HG03060 (cell line): ENCODE results near the gene RPP25L.

ENCODE experiments used
- ATAC-seq: cut with Tn5 transposase; IDR thresholded peaks from one replicate; pipeline ENCODE4 v1.9.1; 2021; ENCODE audit warnings: low read depth, moderate number of reproducible peaks; ENCODE audit not compliant: unreplicated experiment

The RPP25L gene

GRCh38 chr9:34572092-34572491 lies 39.8 kb downstream of the RPP25L start:
- no peak for ATAC-seq

GRCh38 chr9:34571481-34571810 lies 40.5 kb downstream of the RPP25L start:
- ATAC-seq, result no peak

GRCh38 chr9:34570809-34571480 lies 41.0 kb downstream of the RPP25L start:
- no peak for ATAC-seq

DNA sequence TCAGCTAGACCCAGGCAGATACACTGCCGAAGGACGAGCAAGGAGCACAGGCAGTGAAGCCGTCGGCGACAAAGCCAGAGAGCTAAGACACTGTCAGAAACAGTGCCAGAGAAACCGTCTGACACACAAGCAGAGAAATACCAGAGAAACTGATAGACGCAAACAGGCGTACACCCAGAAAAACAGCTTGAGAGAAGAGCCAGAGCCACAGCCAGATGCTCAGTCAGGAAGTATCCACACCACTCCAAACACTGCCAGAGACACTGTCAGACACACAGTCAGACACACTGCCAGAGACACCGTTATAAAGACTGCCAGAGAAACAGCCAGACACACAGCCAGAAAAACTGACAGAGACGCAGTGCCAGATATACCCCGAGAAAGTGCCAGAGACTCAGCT lies 41.5 kb downstream of the RPP25L start:
- ATAC-seq, result no peak

- ATAC-seq, result no peak
These were observed 43.1 kb downstream of the RPP25L start for GRCh38 chr9:34568774-34569173.

GRCh38 chr9:34568133-34568532 lies 43.8 kb downstream of the RPP25L start:
- no peak for ATAC-seq

DNA sequence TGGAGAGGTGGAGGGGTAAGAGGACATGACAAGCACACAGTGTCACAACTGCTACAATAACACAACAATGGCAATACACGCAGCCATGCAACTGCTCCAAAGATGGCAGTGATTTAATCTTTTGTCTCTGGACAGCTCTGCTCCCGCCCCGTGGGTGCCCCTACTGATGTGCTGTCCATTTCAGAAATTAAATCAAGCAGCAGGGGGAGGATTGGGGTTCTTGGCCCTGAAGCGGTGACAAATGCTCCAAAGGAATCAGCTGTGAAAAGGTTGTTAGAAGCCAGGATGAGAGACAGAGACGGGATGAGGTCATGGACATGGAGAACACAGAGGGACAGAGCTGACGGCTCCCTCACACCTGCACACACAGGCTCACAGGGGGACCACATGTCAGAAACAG lies 44.9 kb downstream of the RPP25L start:
- ATAC-seq, result no peak

DNA sequence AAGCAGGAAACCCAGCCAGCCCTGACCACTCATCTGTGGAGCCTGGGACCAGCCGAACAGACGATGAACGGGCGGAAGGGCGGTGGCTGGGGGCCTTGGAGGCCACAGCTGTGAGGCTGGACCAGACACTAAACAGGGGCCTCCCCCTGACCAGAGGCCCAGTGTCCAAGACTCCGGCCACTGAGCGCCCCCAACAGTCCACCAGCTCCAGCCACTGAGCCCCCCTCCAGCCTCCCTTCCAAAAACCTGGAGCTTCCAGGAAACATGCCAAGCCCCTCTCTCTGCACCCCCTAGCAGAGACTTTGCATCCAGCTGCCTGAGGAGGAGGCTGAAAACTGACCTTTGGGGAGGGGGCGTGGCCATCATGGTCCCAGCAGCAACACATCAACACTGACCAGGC lies 45.6 kb downstream of the RPP25L start:
- ATAC-seq, result no peak

- no peak for ATAC-seq
These were observed 46.0 kb downstream of the RPP25L start for GRCh38 chr9:34565856-34566255.

DNA sequence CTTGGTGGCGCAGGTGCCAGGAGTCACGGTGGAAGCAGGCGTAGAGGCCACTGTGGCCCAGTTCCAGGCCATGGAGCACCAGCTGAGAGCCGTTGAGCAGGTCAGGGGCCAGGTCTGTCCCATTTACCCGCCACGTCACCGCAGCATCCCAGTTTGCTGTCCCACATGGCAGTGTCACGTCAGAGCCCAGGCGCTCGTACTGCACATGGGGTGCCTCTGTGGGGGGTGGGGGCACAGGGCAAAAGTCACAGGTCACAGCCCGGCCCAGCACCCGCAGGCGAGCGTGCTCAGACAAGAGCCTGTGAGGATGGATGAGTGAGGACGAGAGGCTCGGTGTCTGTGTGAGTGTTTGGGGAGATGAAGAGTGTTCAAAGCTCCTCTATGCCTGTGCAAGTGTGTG lies 47.3 kb downstream of the RPP25L start:
- no peak for ATAC-seq

DNA sequence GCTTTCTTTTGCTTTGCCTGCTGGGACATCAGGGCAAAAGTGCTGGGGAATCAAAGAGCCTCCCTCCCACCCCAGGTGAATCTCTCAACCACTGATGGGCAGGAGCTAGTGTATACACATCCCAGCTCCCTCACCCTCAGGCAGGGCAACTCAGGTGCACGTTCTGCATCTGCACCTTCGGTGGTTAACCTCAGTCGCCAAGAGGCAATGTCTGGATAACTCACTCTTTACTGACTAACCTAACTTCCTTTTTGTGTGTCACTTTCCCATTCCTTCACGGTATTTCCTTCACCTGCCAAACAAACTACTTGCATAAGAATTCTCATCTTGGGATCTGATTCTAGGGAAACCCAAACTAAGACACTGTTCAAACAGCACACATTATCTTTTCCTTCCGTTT lies 48.6 kb downstream of the RPP25L start:
- ATAC-seq, result no peak

DNA sequence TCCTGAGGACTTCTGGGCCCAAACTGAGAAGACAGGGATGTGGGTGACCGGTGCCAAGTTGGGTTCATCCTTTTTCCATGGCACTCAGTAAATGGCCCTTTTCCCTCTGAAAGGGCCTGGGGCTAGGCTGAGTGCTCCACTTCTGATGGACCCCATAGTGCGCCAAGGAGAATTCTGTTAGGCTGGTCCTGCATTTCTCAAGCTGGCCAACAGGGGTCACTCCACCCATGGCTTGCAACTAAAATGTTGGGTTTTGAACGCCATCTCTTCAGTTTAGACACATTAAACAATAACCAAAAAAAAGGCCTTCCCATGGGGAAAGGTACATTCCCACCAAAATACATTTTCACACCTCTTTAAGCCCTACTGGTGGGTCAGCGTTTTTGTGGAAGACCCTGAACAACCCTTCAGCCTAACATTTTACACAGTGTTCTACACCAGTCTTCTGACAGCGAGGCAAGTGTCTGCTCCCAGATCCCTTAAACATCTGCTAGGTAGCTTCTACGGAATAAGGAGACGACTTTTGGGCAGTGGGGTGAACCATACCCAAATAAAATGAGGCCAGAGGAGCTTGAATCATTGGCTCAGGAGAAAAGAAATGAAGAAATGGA lies 49.7 kb downstream of the RPP25L start:
- no peak for ATAC-seq

GRCh38 chr9:34560599-34561214 lies 51.2 kb downstream of the RPP25L start:
- no peak for ATAC-seq
